Large intestine (tissue), 3 donors: Measurements from ENCODE around the gene RAF1. TPM values are rescaled to one million over a fixed set of nuclear protein-coding genes. Genes with fewer than 3 reads are reported as not detected.
"Not testable (repeated sequence)": the region's sequence is repeated elsewhere in the genome, so short reads cannot be mapped to it uniquely, and the experiment has no call there.

Experiments
- DNase-seq, 2 donors: peaks; one replicate each; pipeline versions ENCODE4 v3.0.0 to v3.0.0-alpha.2; 2013
- H3K27ac ChIP-seq: one replicate; pipeline ENCODE4 v1.5.1; 2013; ENCODE audit warnings: low read length
- H3K27me3 ChIP-seq: 2 replicates; pipeline ENCODE4 v1.6.1; 2013; ENCODE audit warnings: low read length; ENCODE audit not compliant: control insufficient read depth, insufficient read depth
- H3K36me3 ChIP-seq: 2 replicates; pipeline ENCODE4 v1.6.1; 2013; ENCODE audit warnings: low read length; ENCODE audit not compliant: control insufficient read depth, insufficient read depth
- H3K4me1 ChIP-seq: one replicate; pipeline ENCODE4 v1.6.1; 2013; ENCODE audit warnings: low read length; ENCODE audit not compliant: control insufficient read depth, insufficient read depth
- H3K4me3 ChIP-seq: one replicate; pipeline ENCODE4 v1.5.1; 2013; ENCODE audit warnings: low read length
- H3K9me3 ChIP-seq: one replicate; pipeline ENCODE4 v1.6.1; 2013; ENCODE audit warnings: mild to moderate bottlenecking, low read depth, low read length, moderate library complexity; ENCODE audit not compliant: control insufficient read depth
- WGBS: methylation state at CpG from one replicate; pipeline ENCODE4 v1.1.5; 2013; ENCODE audit warnings: low lambda C conversion rate; ENCODE audit not compliant: insufficient coverage; 5-methylcytosine and 5-hydroxymethylcytosine counted together
- polyA plus RNA-seq: library from polyadenylated mRNA; unstranded; fragments of 120-200 nt; gene quantifications from one replicate; pipeline ENCODE4 v1.2.1, GENCODE V29; 2013

Gene RAF1
- polyA plus RNA-seq, 1 donor: 88.4 TPM

- Histone ChIP-seq H3K4me1 (no peaks in the 10 kb centered on the region), H3K4me3 (no peak overlapping the region), H3K9me3 (no peaks in the 10 kb centered on the region), H3K36me3 (peaks cover 2% of the 10 kb centered on the region), H3K27me3 (no peaks in the 10 kb centered on the region), H3K27ac (no peak overlapping the region)
- DNase-seq: no peak
- WGBS: no CpG with 5 or more reads among the region's 6 CpGs
These were observed 19.5 kb downstream of the RAF1 start for GRCh38 chr3:12644331-12644937.

- H3K27ac ChIP-seq: no peak overlapping the region
- no peak overlapping the region for H3K4me3 ChIP-seq
- H3K4me1 ChIP-seq: no peaks in the 10 kb centered on the region
- WGBS: no CpG with 5 or more reads among the region's 1 CpG
- no peak for DNase-seq
- H3K9me3 ChIP-seq: no peaks in the 10 kb centered on the region
- H3K36me3 ChIP-seq: peaks cover 2% of the 10 kb centered on the region
- H3K27me3 ChIP-seq: no peaks in the 10 kb centered on the region
These were observed 20.2 kb downstream of the RAF1 start for GRCh38 chr3:12643724-12644123.

- H3K36me3 ChIP-seq: peaks cover 2% of the 10 kb centered on the region
- DNase-seq: no peak
- no peaks in the 10 kb centered on the region for H3K27me3 ChIP-seq
- no peaks in the 10 kb centered on the region for H3K9me3 ChIP-seq
- H3K27ac ChIP-seq: no peak overlapping the region
- H3K4me1 ChIP-seq: no peaks in the 10 kb centered on the region
- H3K4me3 ChIP-seq: no peak overlapping the region
These were observed 20.9 kb downstream of the RAF1 start for GRCh38 chr3:12643010-12643380.

- not testable (repeated sequence) for H3K4me1 ChIP-seq, H3K9me3 ChIP-seq, DNase-seq, H3K4me3 ChIP-seq, H3K27me3 ChIP-seq, H3K27ac ChIP-seq, H3K36me3 ChIP-seq
- WGBS: 100% methylated on average over 1 of the region's 5 CpGs
These were observed 23.1 kb downstream of the RAF1 start for GRCh38 chr3:12640853-12641252.

GRCh38 chr3:12638105-12638504, 25.8 kb downstream of the RAF1 start:
- H3K4me3 ChIP-seq: no peak overlapping the region
- H3K4me1 ChIP-seq: no peaks in the 10 kb centered on the region
- H3K27ac ChIP-seq: no peak overlapping the region
- WGBS: no CpG with 5 or more reads among the region's 1 CpG
- H3K9me3 ChIP-seq: no peaks in the 10 kb centered on the region
- no peak for DNase-seq
- no peaks in the 10 kb centered on the region for H3K27me3 ChIP-seq
- H3K36me3 ChIP-seq: peaks cover 5% of the 10 kb centered on the region

GRCh38 chr3:12633108-12633507, 30.8 kb downstream of the RAF1 start:
- H3K4me3 ChIP-seq: no peak overlapping the region
- peaks cover 4% of the 10 kb centered on the region for H3K36me3 ChIP-seq
- DNase-seq: no peak
- no CpG with 5 or more reads among the region's 4 CpGs for WGBS
- no peaks in the 10 kb centered on the region for H3K27me3 ChIP-seq
- peaks cover 2% of the 10 kb centered on the region for H3K4me1 ChIP-seq
- no peak overlapping the region for H3K27ac ChIP-seq
- H3K9me3 ChIP-seq: no peaks in the 10 kb centered on the region

GRCh38 chr3:12632523-12632922, 31.4 kb downstream of the RAF1 start:
- Histone ChIP-seq H3K4me1 (peaks cover 2% of the 10 kb centered on the region), H3K9me3 (no peaks in the 10 kb centered on the region), H3K4me3 (no peak overlapping the region), H3K27ac (no peak overlapping the region), H3K27me3 (no peaks in the 10 kb centered on the region), H3K36me3 (peaks cover 3% of the 10 kb centered on the region)
- WGBS: no CpG with 5 or more reads among the region's 2 CpGs
- no peak for DNase-seq

- not testable (repeated sequence) for H3K27ac ChIP-seq, H3K36me3 ChIP-seq, H3K27me3 ChIP-seq, H3K4me1 ChIP-seq, DNase-seq, H3K4me3 ChIP-seq, H3K9me3 ChIP-seq
- WGBS: 100% methylated on average over 6 of the region's 7 CpGs
These were observed 33.1 kb downstream of the RAF1 start for GRCh38 chr3:12630843-12631242.

GRCh38 chr3:12630292-12630691, 33.6 kb downstream of the RAF1 start:
- WGBS: no CpG with 5 or more reads among the region's 2 CpGs
- Histone ChIP-seq H3K9me3 (no peaks in the 10 kb centered on the region), H3K4me1 (peaks cover 2% of the 10 kb centered on the region), H3K36me3 (no peaks in the 10 kb centered on the region), H3K4me3 (no peak overlapping the region), H3K27ac (no peak overlapping the region), H3K27me3 (no peaks in the 10 kb centered on the region)
- no peak for DNase-seq

- no peak for DNase-seq
- Histone ChIP-seq H3K4me3 (no peak overlapping the region), H3K27me3 (no peaks in the 10 kb centered on the region), H3K4me1 (peaks cover 2% of the 10 kb centered on the region), H3K27ac (no peak overlapping the region), H3K9me3 (no peaks in the 10 kb centered on the region), H3K36me3 (no peaks in the 10 kb centered on the region)
- no CpG with 5 or more reads among the region's 4 CpGs for WGBS
These were observed 34.4 kb downstream of the RAF1 start for GRCh38 chr3:12629560-12629959.

- H3K9me3 ChIP-seq: no peaks in the 10 kb centered on the region
- 100% methylated on average over 1 of the region's 1 CpG for WGBS
- DNase-seq: no peak
- no peaks in the 10 kb centered on the region for H3K36me3 ChIP-seq
- peaks cover 2% of the 10 kb centered on the region for H3K4me1 ChIP-seq
- H3K27ac ChIP-seq: no peak overlapping the region
- H3K27me3 ChIP-seq: no peaks in the 10 kb centered on the region
- H3K4me3 ChIP-seq: no peak overlapping the region
These were observed 35.1 kb downstream of the RAF1 start for GRCh38 chr3:12628813-12629212.
